ENCODE measurements around the gene GPR132. TPM values are rescaled to one million over a fixed set of nuclear protein-coding genes. Genes with fewer than 3 reads are reported as not detected.

Gene GPR132
- total RNA-seq, 2 experiments from 2014 or later = 64.4 to 66.7 TPM

DNA sequence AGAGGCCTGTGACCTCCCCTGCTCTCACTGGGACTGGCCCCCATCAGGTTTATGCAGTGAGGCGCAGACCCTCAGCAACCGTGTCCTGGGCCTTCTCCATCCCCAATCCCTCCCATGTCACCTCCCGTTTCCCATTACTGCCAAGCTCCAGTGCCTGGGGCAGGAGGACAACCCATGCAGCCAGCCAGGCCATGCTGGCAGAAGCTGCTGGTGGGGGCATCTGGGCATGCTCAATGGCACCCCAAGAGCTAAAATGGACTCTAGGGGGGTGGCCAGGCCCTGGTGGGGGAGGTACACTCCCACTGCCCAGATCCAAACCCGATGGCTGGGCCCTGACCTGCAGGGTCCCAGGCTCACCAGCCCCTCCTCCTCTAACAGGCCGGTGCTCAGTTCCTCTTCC, 20.5 kb upstream of the GPR132 start:
- no peaks in the 10 kb centered on the region for H3K36me3 ChIP-seq (ENCODE audit: insufficient read depth, low read length)
- no peak overlapping the region for H3K27ac ChIP-seq (ENCODE audit: low read depth in 1 of 2, low read length in 2 of 2)
- H3K36me3 Mint-ChIP-seq (ENCODE audit: low read depth) = no peaks in the 10 kb centered on the region
- H3K9me3 Mint-ChIP-seq = no peaks in the 10 kb centered on the region
- DNase-seq (peak in 1 of 14 experiments; percentile 29), ATAC-seq (ENCODE audit: poor library complexity) (no peak)
- H3K27me3 Mint-ChIP-seq = no peaks in the 10 kb centered on the region
- intact Hi-C loops (cut with DNase I, micrococcal nuclease) = loop anchor here (1.0 to 2.0 kb wide), 5 partner anchors 26 to 111 kb away; no protein-coding TSS in a partner anchor
- peaks cover 33% of the 10 kb centered on the region for H3K4me1 ChIP-seq (ENCODE audit: insufficient read depth, low read length)
- H3K27ac Mint-ChIP-seq = no peak overlapping the region
- TF ChIP-seq, protein P1, sequence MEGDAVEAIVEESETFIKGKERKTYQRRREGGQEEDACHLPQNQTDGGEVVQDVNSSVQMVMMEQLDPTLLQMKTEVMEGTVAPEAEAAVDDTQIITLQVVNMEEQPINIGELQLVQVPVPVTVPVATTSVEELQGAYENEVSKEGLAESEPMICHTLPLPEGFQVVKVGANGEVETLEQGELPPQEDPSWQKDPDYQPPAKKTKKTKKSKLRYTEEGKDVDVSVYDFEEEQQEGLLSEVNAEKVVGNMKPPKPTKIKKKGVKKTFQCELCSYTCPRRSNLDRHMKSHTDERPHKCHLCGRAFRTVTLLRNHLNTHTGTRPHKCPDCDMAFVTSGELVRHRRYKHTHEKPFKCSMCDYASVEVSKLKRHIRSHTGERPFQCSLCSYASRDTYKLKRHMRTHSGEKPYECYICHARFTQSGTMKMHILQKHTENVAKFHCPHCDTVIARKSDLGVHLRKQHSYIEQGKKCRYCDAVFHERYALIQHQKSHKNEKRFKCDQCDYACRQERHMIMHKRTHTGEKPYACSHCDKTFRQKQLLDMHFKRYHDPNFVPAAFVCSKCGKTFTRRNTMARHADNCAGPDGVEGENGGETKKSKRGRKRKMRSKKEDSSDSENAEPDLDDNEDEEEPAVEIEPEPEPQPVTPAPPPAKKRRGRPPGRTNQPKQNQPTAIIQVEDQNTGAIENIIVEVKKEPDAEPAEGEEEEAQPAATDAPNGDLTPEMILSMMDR (IDR thresholded peaks at IDR 0.05) = no peak
- H3K9me3 ChIP-seq (ENCODE audit: control insufficient read depth in 1 of 2, insufficient read depth in 1 of 2, low read length in 2 of 2) = no peaks in the 10 kb centered on the region
- peaks cover 0 to 5% of the 10 kb centered on the region in 2 experiments for H3K27me3 ChIP-seq (ENCODE audit: control insufficient read depth in 1 of 2, insufficient read depth in 2 of 2, low read length in 2 of 2)
- H3K4me3 ChIP-seq (ENCODE audit: low read length) = no peak overlapping the region
- CTCF ChIA-PET = interaction anchor here (1.4 to 3.2 kb wide), 4 partner anchors 10 to 47 kb away, joined by 4 to 75 read pairs (median 22); partner anchors contain the start of gene GPR132
- POLR2A ChIA-PET = interaction anchor here (0.6 to 3.7 kb wide), 8 partner anchors 11 to 332 kb away, joined by 3 to 40 read pairs (median 5); partner anchors contain the start of genes CDCA4, GPR132 and SIVA1
- H3K4me3 Mint-ChIP-seq = no peak overlapping the region
- peaks cover 11% of the 10 kb centered on the region for H3K4me1 Mint-ChIP-seq (ENCODE audit: low read depth)

DNA sequence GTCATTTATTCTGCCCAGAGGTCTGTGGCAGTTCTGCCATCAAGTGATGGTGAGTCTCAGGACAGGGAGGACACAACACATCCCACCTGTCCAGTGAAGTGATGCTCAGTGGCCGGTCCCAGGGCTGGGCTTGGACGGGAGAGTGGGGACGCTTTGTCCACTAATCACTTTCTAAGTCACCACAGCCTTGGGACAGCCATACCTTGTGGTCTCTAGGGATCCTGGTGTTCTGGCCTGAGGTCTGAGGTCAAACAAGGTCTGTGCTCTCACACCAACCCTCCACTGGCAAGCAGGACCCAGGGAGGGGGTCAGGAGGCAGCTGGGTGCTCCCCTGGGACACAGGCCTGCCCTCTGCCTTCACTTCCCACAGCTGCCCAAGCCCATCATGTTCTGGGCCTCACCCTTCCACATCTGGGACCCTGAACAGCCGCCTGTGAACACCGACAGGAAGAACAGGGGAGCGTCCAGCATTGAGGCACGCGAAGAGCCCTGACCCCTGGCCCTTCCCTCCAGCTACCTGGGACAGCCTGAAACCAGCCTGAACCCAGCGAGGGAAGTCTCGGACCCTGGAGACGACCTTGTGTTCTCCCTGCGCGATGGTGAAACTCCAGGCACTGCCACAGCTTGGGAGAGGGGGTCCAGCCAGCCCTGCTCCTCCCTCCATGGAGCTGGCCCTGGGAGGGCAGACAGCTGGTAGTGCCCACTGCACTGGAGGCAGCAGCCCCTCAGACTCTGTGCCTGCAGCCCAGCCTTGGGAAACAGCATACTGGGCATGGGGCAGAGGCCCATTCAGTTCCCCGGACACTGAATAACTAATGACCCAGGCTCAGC, 19.7 kb upstream of the GPR132 start:
- Histone ChIP-seq H3K36me3 (ENCODE audit: insufficient read depth, low read length) (no peaks in the 10 kb centered on the region), H3K4me1 (ENCODE audit: insufficient read depth, low read length) (peaks cover 25% of the 10 kb centered on the region), H3K27me3 (ENCODE audit: control insufficient read depth in 1 of 2, insufficient read depth in 2 of 2, low read length in 2 of 2) (peaks cover 0 to 5% of the 10 kb centered on the region in 2 experiments), H3K9me3 (ENCODE audit: control insufficient read depth in 1 of 2, insufficient read depth in 1 of 2, low read length in 2 of 2) (no peaks in the 10 kb centered on the region), H3K4me3 (ENCODE audit: low read length) (no peak overlapping the region), H3K27ac (ENCODE audit: low read depth in 1 of 2, low read length in 2 of 2) (no peak overlapping the region)
- DNase-seq (peak in 1 of 14 experiments; percentile 25), ATAC-seq (ENCODE audit: poor library complexity) (no peak)
- no peaks in the 10 kb centered on the region for H3K27me3 Mint-ChIP-seq
- H3K4me1 Mint-ChIP-seq (ENCODE audit: low read depth) = peaks cover 6% of the 10 kb centered on the region
- ChIA-PET POLR2A (interaction anchor here (0.6 to 3.7 kb wide), 7 partner anchors 10 to 64 kb away, joined by 3 to 40 read pairs (median 6); partner anchors contain the start of genes CDCA4 and GPR132), CTCF (interaction anchor here (2.8 to 3.2 kb wide), 2 partner anchors 23 to 39 kb away, joined by 37 to 75 read pairs; partner anchors contain the start of gene GPR132)
- no peak overlapping the region for H3K27ac Mint-ChIP-seq
- no peak overlapping the region for H3K4me3 Mint-ChIP-seq
- TF ChIP-seq, protein P1 (IDR thresholded peaks at IDR 0.05) = no peak
- intact Hi-C loops (cut with DNase I, micrococcal nuclease) = no loop called here
- H3K36me3 Mint-ChIP-seq (ENCODE audit: low read depth) = no peaks in the 10 kb centered on the region
- H3K9me3 Mint-ChIP-seq = no peaks in the 10 kb centered on the region

DNA sequence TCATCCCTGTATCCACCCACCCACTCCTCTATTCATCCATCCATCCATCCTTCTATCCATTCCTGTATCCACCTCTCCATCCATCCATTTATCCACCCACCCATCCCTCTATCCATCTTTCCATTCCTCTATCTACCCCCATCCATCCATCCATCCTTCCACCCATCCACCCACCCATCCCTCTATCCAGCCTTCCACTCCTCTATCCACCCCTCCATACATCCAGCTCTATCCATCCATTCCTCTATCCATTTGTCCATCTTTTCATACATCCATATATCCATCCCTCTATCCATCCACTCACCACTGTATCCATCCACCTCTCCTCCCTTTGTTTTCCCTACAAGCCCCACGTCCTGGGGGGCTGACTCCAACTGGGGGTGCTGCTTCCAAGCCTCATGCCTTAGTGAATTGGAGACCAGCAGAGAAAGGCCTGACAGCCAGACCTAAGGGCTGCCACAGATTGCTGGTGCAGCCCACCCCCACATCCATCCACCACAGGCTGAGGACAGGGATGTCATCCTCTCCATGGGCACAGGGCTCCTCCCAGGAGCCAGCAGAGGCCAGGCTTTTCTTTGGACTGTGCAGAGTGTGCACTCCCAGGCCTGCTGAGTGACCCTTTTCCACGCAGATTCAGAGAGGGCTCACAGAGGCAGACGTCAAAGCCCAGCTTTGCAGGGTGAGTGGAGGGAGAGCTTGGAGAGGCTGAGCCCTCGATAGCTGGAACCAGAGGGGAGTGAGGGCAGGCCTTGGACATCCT, 18.9 kb upstream of the GPR132 start:
- Mint-ChIP-seq H3K27ac (no peak overlapping the region), H3K27me3 (no peaks in the 10 kb centered on the region), H3K9me3 (no peaks in the 10 kb centered on the region), H3K4me3 (peak overlapping the region; percentile 15), H3K4me1 (ENCODE audit: low read depth) (peaks cover 6% of the 10 kb centered on the region), H3K36me3 (ENCODE audit: low read depth) (no peaks in the 10 kb centered on the region)
- peak in 1 of 14 experiments; percentile 25 for DNase-seq
- H3K9me3 ChIP-seq (ENCODE audit: control insufficient read depth in 1 of 2, insufficient read depth in 1 of 2, low read length in 2 of 2) = no peaks in the 10 kb centered on the region
- ChIA-PET POLR2A (interaction anchor here (3.7 kb wide), 1 partner anchor 9 kb away, joined by 29 read pairs; no protein-coding TSS in a partner anchor), CTCF (no interaction called here)
- H3K36me3 ChIP-seq (ENCODE audit: insufficient read depth, low read length) = no peaks in the 10 kb centered on the region
- peaks cover 0 to 5% of the 10 kb centered on the region in 2 experiments for H3K27me3 ChIP-seq (ENCODE audit: control insufficient read depth in 1 of 2, insufficient read depth in 2 of 2, low read length in 2 of 2)
- TF ChIP-seq, protein P1 (IDR thresholded peaks at IDR 0.05) = no peak
- H3K27ac ChIP-seq (ENCODE audit: low read depth in 1 of 2, low read length in 2 of 2) = no peak overlapping the region
- peaks cover 24% of the 10 kb centered on the region for H3K4me1 ChIP-seq (ENCODE audit: insufficient read depth, low read length)
- no peak for ATAC-seq (ENCODE audit: poor library complexity)
- intact Hi-C loops (cut with DNase I, micrococcal nuclease) = no loop called here
- no peak overlapping the region for H3K4me3 ChIP-seq (ENCODE audit: low read length)
